ENCODE data around the gene RBP7.

Gene RBP7

GRCh38 chr1:10050611-10051010, 53.6 kb downstream of the RBP7 start:
- peaks cover 3% of the 10 kb centered on the region for H3K4me1 ChIP-seq (ENCODE audit: insufficient read depth, poor library complexity, severe bottlenecking)
- ATAC-seq (ENCODE audit: low read depth): no peak
- H3K4me3 ChIP-seq (ENCODE audit: severe bottlenecking): no peak overlapping the region
- no peak overlapping the region for H3K27ac ChIP-seq (ENCODE audit: poor library complexity, severe bottlenecking)
- H3K36me3 ChIP-seq (ENCODE audit: low read depth): 0 out of 2 replicates have a peak, but pooled peaks cover 3% of the 10 kb centered on the region
- H3K9me3 ChIP-seq (ENCODE audit: severe bottlenecking): no peaks in the 10 kb centered on the region
- no peak for DNase-seq (ENCODE audit: low spot score)
- no peak for TF ChIP-seq CTCF (IDR thresholded peaks at IDR 0.05; ENCODE audit: poor library complexity, severe bottlenecking)
- no peaks in the 10 kb centered on the region for H3K27me3 ChIP-seq (ENCODE audit: insufficient read depth, poor library complexity, severe bottlenecking)

- 0 out of 2 replicates have a peak, but pooled peaks cover 3% of the 10 kb centered on the region for H3K36me3 ChIP-seq (ENCODE audit: low read depth)
- ATAC-seq (ENCODE audit: low read depth): no peak
Measured at GRCh38 chr1:10051656-10052055, 54.6 kb downstream of the RBP7 start.

GRCh38 chr1:10052347-10052746, 55.3 kb downstream of the RBP7 start:
- ATAC-seq (ENCODE audit: low read depth) (no peak), DNase-seq (ENCODE audit: low spot score) (no peak)
- Histone ChIP-seq H3K36me3 (ENCODE audit: low read depth) (0 out of 2 replicates have a peak, but pooled peaks cover 3% of the 10 kb centered on the region), H3K27me3 (ENCODE audit: insufficient read depth, poor library complexity, severe bottlenecking) (no peaks in the 10 kb centered on the region), H3K9me3 (ENCODE audit: severe bottlenecking) (no peaks in the 10 kb centered on the region), H3K4me1 (ENCODE audit: insufficient read depth, poor library complexity, severe bottlenecking) (peaks cover 10% of the 10 kb centered on the region), H3K4me3 (ENCODE audit: severe bottlenecking) (no peak overlapping the region), H3K27ac (ENCODE audit: poor library complexity, severe bottlenecking) (no peak overlapping the region)
- no peak for TF ChIP-seq CTCF (IDR thresholded peaks at IDR 0.05; ENCODE audit: poor library complexity, severe bottlenecking)

More at GRCh38 chr1:10051656-10052055, 54.6 kb downstream of the RBP7 start:
- TF ChIP-seq CTCF (IDR thresholded peaks at IDR 0.05; ENCODE audit: poor library complexity, severe bottlenecking): no peak
- no peaks in the 10 kb centered on the region for H3K27me3 ChIP-seq (ENCODE audit: insufficient read depth, poor library complexity, severe bottlenecking)
- no peak overlapping the region for H3K27ac ChIP-seq (ENCODE audit: poor library complexity, severe bottlenecking)
- no peaks in the 10 kb centered on the region for H3K9me3 ChIP-seq (ENCODE audit: severe bottlenecking)
- no peak for DNase-seq (ENCODE audit: low spot score)
- no peak overlapping the region for H3K4me3 ChIP-seq (ENCODE audit: severe bottlenecking)
- H3K4me1 ChIP-seq (ENCODE audit: insufficient read depth, poor library complexity, severe bottlenecking): peaks cover 10% of the 10 kb centered on the region

- Histone ChIP-seq H3K4me3 (ENCODE audit: severe bottlenecking) (no peak overlapping the region), H3K9me3 (ENCODE audit: severe bottlenecking) (no peaks in the 10 kb centered on the region), H3K27me3 (ENCODE audit: insufficient read depth, poor library complexity, severe bottlenecking) (no peaks in the 10 kb centered on the region), H3K36me3 (ENCODE audit: low read depth) (no peaks in the 10 kb centered on the region), H3K27ac (ENCODE audit: poor library complexity, severe bottlenecking) (no peak overlapping the region), H3K4me1 (ENCODE audit: insufficient read depth, poor library complexity, severe bottlenecking) (peaks cover 10% of the 10 kb centered on the region)
- ATAC-seq (ENCODE audit: low read depth) (no peak), DNase-seq (ENCODE audit: low spot score) (no peak)
- TF ChIP-seq CTCF (IDR thresholded peaks at IDR 0.05; ENCODE audit: poor library complexity, severe bottlenecking): no peak
Measured at GRCh38 chr1:10054465-10054864, 57.4 kb downstream of the RBP7 start.

GRCh38 chr1:10056599-10056987, 59.6 kb downstream of the RBP7 start:
- TF ChIP-seq CTCF (IDR thresholded peaks at IDR 0.05; ENCODE audit: poor library complexity, severe bottlenecking): no peak
- no peak for ATAC-seq (ENCODE audit: low read depth)
- Histone ChIP-seq H3K27me3 (ENCODE audit: insufficient read depth, poor library complexity, severe bottlenecking) (no peaks in the 10 kb centered on the region), H3K4me3 (ENCODE audit: severe bottlenecking) (no peak overlapping the region), H3K36me3 (ENCODE audit: low read depth) (no peaks in the 10 kb centered on the region), H3K27ac (ENCODE audit: poor library complexity, severe bottlenecking) (peak overlapping the region; percentile 17), H3K4me1 (ENCODE audit: insufficient read depth, poor library complexity, severe bottlenecking) (peaks cover 10% of the 10 kb centered on the region), H3K9me3 (ENCODE audit: severe bottlenecking) (no peaks in the 10 kb centered on the region)
- DNase-seq (ENCODE audit: low spot score): no peak
